Mucosa of descending colon (tissue), 3 donors: ENCODE results near the gene LCE3E. TPM values are rescaled to one million over a fixed set of nuclear protein-coding genes. Genes with fewer than 3 reads are reported as not detected.

Experiments
- ATAC-seq: fragments of 200-7000 bp; cut with Tn5 transposase; one replicate; pipeline ENCODE4 v1.9.1; 2020; ENCODE audit warnings: mild to moderate bottlenecking, moderate library complexity
- DNase-seq, 3 donors: peaks; one replicate each; pipeline ENCODE4 v3.0.0-alpha.2; 2020
- H3K36me3 ChIP-seq: fragments of 200-600 bp; one replicate; pipeline ENCODE4 v1.8.0; 2021; ENCODE audit warnings: low read depth, mild to moderate bottlenecking
- H3K4me1 ChIP-seq: fragments of 200-600 bp; one replicate; pipeline ENCODE4 v1.8.0; 2021; ENCODE audit warnings: low read depth, mild to moderate bottlenecking
- H3K4me3 ChIP-seq: fragments of 200-600 bp; one replicate; pipeline ENCODE4 v1.8.0; 2021; ENCODE audit warnings: mild to moderate bottlenecking
- H3K9me3 ChIP-seq: fragments of 200-600 bp; one replicate; pipeline ENCODE4 v1.8.0; 2021; ENCODE audit warnings: mild to moderate bottlenecking
- intact Hi-C, 2 donors: fragments of 100-400 bp; cut with DNase I in 1 of 2; cut with micrococcal nuclease in 1 of 2; formaldehyde crosslinking; loops; one replicate each; pipeline versions ENCODE4 v1.11.0 to v1.11.1; 2022; cut with DNase I, micrococcal nuclease
- long read RNA-seq, 2 donors: library from polyadenylated mRNA; unstranded; transcript quantifications; one replicate each; pipeline ENCODE4 v2.0.0, GENCODE V29; 2019 to 2021
- total RNA-seq, 3 donors: library from RNA; stranded (reverse); fragmentation: NEBNext Ultra II Directional in 2 of 3; extraction: Animal tissue kit (Norgen Biotek cat#: 25700) in 2 of 3; gene quantifications; one replicate each; pipeline versions ENCODE4 v1.2.1 to v1.2.4, GENCODE V29; 2021 to 2023
- TF ChIP-seq, protein P1 (sequence below): fragments of 200-600 bp; IDR thresholded peaks from one replicate; pipeline ENCODE4 v1.8.0; 2022; ENCODE audit warnings: antibody characterized with exemption, mild to moderate bottlenecking
- donor health status: DM: no; HTN: no; CAD: no; lungs with moderate emphysema.
- donor health status: DM: no; HTN: no; CAD: no.
- donor health status: DM: no; HTN: yes; CAD: no.

LCE3E gene, protein sequence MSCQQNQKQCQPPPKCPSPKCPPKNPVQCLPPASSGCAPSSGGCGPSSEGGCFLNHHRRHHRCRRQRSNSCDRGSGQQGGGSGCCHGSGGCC
- not detected for total RNA-seq
- long read RNA-seq, donor 1, result 0 reads
- long read RNA-seq, donor 2, result 0 reads

DNA sequence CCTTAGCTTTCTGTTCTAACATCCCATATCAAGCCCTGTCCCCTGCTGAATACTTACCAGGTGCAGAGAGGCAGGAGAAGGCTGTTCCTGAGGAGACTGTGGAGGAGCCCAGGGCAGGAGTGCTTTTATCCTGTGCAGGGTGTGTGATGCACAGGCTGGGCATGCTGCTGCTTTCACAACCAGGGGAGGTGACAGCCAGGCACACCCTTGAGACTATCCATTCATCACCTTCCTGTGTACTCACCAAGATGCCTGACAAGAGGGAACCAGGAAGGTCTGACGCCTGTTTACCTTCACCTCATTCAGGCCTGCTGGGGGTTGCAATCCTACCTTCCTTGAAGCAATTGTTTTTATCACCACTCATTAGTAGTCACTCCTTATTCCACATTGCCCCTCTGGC, at the start of gene LCE3E:
LCE3E (minus strand) TSS at position 100 of the 400 bp plus-strand sequence. CDS start 572 bp downstream, outside the sequence.
- Histone ChIP-seq H3K4me1 (no peaks in the 10 kb centered on the region), H3K36me3 (no peaks in the 10 kb centered on the region), H3K4me3 (no peak within 1 kb of the TSS), H3K9me3 (peaks cover 6% of the 10 kb centered on the region)
- DNase-seq (no peak), ATAC-seq (no peak)
- intact Hi-C loops, result no loop called here
- TF ChIP-seq, protein P1, sequence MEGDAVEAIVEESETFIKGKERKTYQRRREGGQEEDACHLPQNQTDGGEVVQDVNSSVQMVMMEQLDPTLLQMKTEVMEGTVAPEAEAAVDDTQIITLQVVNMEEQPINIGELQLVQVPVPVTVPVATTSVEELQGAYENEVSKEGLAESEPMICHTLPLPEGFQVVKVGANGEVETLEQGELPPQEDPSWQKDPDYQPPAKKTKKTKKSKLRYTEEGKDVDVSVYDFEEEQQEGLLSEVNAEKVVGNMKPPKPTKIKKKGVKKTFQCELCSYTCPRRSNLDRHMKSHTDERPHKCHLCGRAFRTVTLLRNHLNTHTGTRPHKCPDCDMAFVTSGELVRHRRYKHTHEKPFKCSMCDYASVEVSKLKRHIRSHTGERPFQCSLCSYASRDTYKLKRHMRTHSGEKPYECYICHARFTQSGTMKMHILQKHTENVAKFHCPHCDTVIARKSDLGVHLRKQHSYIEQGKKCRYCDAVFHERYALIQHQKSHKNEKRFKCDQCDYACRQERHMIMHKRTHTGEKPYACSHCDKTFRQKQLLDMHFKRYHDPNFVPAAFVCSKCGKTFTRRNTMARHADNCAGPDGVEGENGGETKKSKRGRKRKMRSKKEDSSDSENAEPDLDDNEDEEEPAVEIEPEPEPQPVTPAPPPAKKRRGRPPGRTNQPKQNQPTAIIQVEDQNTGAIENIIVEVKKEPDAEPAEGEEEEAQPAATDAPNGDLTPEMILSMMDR, result no peak

- TF ChIP-seq, protein P1, result no peak
- no peaks in the 10 kb centered on the region for H3K36me3 ChIP-seq
- H3K4me3 ChIP-seq, result no peak within 1 kb of the TSS
- DNase-seq, result no peak
- ATAC-seq, result no peak
- intact Hi-C loops, result no loop called here
- H3K4me1 ChIP-seq, result no peaks in the 10 kb centered on the region
- H3K9me3 ChIP-seq, result peaks cover 3% of the 10 kb centered on the region
Observed at GRCh38 chr1:152613511-152613910, 46.9 kb upstream of the LCE3E start, which contains the start of gene LCE3B. LCE3B (plus strand) TSS chr1:152613811; CDS start chr1:152613811, 0 bp downstream.

DNA sequence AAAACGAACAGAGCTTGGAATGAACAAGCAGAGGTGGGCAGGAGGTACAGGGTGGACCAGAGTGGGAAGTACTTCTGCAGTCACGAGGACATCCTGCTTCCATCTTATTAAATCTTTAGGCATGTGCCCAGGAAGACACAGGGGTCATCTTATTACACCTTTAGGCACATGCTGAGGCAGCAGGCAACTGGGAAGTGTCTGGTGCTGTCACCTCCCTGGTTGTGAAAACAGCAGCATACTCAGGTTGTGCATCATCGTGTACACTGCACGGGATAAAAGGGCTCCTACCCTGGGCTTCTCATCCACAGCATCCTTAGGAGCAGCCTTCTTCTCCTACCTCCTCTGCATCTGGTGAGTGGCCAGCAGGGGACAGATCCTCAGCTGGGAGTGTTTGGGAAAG, 33.4 kb upstream of the LCE3E start, which contains the start of gene LCE3C:
LCE3C (plus strand) TSS at position 301 of the 400 bp plus-strand sequence. CDS start 498 bp downstream, outside the sequence.
- Histone ChIP-seq H3K4me1 (no peaks in the 10 kb centered on the region), H3K4me3 (no peak within 1 kb of the TSS), H3K9me3 (no peaks in the 10 kb centered on the region), H3K36me3 (no peaks in the 10 kb centered on the region)
- ATAC-seq (no peak), DNase-seq (no peak)
- intact Hi-C loops, result no loop called here
- TF ChIP-seq, protein P1, result no peak

DNA sequence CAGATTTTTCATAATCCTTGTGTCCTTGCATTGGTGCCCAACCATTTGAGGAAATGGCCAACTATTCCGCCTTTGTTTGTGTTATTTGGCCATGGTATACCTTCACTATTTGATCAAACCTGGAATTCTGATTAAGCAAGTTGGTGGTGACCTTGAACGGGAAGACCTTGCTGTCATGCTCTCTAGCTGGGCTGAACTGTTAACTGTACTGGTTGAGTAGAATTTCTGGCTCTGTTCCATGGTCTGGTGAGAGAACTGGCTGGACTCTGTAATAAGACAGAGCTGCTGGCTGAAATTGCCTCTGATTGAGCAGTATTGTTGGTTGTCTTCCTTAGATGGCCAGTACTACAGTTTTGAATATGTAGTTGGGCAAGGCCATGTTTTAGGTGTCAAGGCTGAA, 30.4 kb upstream of the LCE3E start:
- ATAC-seq, result no peak

GRCh38 chr1:152585586-152585985, 19.0 kb upstream of the LCE3E start:
- DNase-seq (no peak), ATAC-seq (no peak)
- Histone ChIP-seq H3K4me3 (no peak overlapping the region), H3K9me3 (no peaks in the 10 kb centered on the region), H3K36me3 (no peaks in the 10 kb centered on the region), H3K4me1 (no peaks in the 10 kb centered on the region)
- intact Hi-C loops, result no loop called here
- TF ChIP-seq, protein P1, result no peak

More for the DNA sequence above, 30.4 kb upstream of the LCE3E start:
- Histone ChIP-seq H3K4me1 (no peaks in the 10 kb centered on the region), H3K9me3 (no peaks in the 10 kb centered on the region), H3K4me3 (no peak overlapping the region), H3K36me3 (no peaks in the 10 kb centered on the region)
- no peak for DNase-seq
- TF ChIP-seq, protein P1, result no peak
- intact Hi-C loops, result no loop called here

DNA sequence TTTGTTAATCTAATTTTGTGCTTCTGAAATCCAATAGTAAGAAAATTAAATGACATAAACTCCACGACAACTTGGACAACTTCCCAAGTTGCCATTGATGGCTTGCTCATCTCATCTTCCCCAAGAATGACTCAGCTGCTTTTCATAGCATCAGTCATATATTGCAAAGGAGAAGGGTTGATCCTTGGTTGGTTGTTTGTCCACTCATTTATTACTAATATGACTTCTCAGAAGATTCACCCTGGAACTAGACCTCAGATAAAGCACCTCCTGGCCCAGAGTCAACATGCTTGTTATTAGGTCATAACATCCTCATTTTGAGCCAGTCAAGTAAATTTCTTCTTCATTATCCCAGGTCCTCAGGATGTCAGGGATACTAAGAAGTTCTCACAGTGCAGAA, 16.1 kb upstream of the LCE3E start:
- intact Hi-C loops, result no loop called here
- ATAC-seq (no peak), DNase-seq (no peak)

More for the DNA sequence above, 16.1 kb upstream of the LCE3E start:
- Histone ChIP-seq H3K9me3 (no peaks in the 10 kb centered on the region), H3K4me3 (no peak overlapping the region), H3K4me1 (no peaks in the 10 kb centered on the region), H3K36me3 (no peaks in the 10 kb centered on the region)
- TF ChIP-seq, protein P1, result no peak
